ENCODE results near the gene ZC3H18. TPM values are rescaled to one million over a fixed set of nuclear protein-coding genes. Genes with fewer than 3 reads are reported as not detected.

ZC3H18 gene
- total RNA-seq, 1 donor from 2014 or later, result 88.5 TPM

- Mint-ChIP-seq H3K36me3 (ENCODE audit: low read depth) (no peaks in the 10 kb centered on the region), H3K4me3 (no peak overlapping the region), H3K27ac (ENCODE audit: unreplicated experiment) (no peak overlapping the region), H3K27me3 (ENCODE audit: low read depth) (peaks cover 36% of the 10 kb centered on the region), H3K9me3 (no peaks in the 10 kb centered on the region), H3K4me1 (peaks cover 5% of the 10 kb centered on the region)
- DNase-seq (ENCODE audit: low read depth, low spot score), result no peak
- no peak for TF ChIP-seq CTCF (conservative IDR thresholded peaks at IDR 0.05)
Measured at GRCh38 chr16:88548985-88549384, 21.2 kb upstream of the ZC3H18 start.

- H3K36me3 Mint-ChIP-seq (ENCODE audit: low read depth), result no peaks in the 10 kb centered on the region
- H3K4me3 Mint-ChIP-seq, result no peak overlapping the region
- H3K27me3 Mint-ChIP-seq (ENCODE audit: low read depth), result peaks cover 34% of the 10 kb centered on the region
- H3K4me1 Mint-ChIP-seq, result peaks cover 5% of the 10 kb centered on the region
- TF ChIP-seq CTCF (conservative IDR thresholded peaks at IDR 0.05), result no peak
- no peaks in the 10 kb centered on the region for H3K9me3 Mint-ChIP-seq
- no peak for DNase-seq (ENCODE audit: low read depth, low spot score)
- no peak overlapping the region for H3K27ac Mint-ChIP-seq (ENCODE audit: unreplicated experiment)
Measured at GRCh38 chr16:88549671-88550245, 20.4 kb upstream of the ZC3H18 start.

DNA sequence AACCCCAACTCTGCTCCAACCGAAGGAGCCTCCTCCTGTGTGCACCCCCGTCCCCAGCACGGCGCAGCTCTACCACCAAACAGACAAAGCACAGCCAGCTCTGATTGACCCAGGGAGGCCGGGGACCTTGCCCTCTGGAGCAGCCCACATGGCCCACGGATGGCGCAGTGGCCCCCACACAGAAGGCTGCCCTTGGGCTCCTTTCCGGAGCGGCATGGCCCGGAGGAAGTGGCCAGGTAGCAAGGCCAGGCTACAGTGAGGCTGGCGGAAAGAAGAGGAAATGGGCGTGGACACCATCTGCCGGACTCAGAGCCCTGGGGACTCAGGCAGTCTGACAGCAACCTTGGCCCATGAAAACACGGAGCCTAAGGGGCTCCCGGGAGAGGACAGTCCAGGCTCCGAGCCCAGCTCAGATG, 19.9 kb upstream of the ZC3H18 start:
- Mint-ChIP-seq H3K4me3 (no peak overlapping the region), H3K27me3 (ENCODE audit: low read depth) (peaks cover 33% of the 10 kb centered on the region), H3K27ac (ENCODE audit: unreplicated experiment) (no peak overlapping the region), H3K4me1 (peaks cover 5% of the 10 kb centered on the region), H3K9me3 (no peaks in the 10 kb centered on the region), H3K36me3 (ENCODE audit: low read depth) (no peaks in the 10 kb centered on the region)
- no peak for DNase-seq (ENCODE audit: low read depth, low spot score)
- TF ChIP-seq CTCF (conservative IDR thresholded peaks at IDR 0.05), result no peak

DNA sequence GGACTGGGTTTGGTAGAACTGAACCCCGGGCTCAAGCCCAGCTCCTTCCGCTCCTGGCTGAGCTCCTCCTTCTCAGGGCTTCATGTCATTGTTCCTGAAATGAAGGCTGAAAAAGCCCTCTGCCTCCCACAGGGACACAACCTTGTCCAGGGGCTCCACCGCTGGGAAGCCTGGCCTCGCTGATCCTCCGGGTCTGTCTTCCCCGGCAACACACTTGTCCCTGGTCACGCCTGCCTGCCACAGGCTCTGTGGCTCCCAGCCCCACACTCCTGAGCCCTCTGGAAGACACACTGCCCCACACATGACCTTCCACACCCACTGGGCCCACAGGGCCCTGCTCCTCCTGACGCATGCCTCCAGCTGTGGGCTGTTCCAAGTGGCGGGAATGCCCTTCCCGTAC, 18.0 kb upstream of the ZC3H18 start:
- H3K27ac Mint-ChIP-seq (ENCODE audit: unreplicated experiment), result no peak overlapping the region
- peaks cover 18% of the 10 kb centered on the region for H3K27me3 Mint-ChIP-seq (ENCODE audit: low read depth)
- H3K36me3 Mint-ChIP-seq (ENCODE audit: low read depth), result no peaks in the 10 kb centered on the region
- peaks cover 6% of the 10 kb centered on the region for H3K4me1 Mint-ChIP-seq
- no peak overlapping the region for H3K4me3 Mint-ChIP-seq
- TF ChIP-seq CTCF (conservative IDR thresholded peaks at IDR 0.05), result no peak
- H3K9me3 Mint-ChIP-seq, result no peaks in the 10 kb centered on the region
- no peak for DNase-seq (ENCODE audit: low read depth, low spot score)

DNA sequence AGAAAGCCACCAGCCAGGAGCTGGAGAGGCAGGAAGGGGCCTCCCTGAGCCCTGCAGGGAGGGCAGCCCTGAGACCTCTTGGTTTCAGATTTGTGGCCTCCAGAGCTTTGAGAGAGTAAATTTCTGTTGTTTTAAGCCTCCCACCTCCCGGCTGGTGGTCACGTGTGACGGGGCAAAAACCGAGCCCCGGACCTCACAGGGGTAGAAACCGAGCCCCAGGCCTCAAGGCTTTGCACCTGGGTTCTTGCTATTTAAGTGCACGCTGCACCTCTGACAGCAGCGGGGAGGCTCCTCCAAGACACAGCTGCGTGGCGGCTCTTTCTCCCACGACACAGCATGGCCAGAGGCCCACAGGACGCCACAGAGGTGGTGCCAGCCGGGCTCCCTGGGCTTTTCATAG, 17.4 kb upstream of the ZC3H18 start:
- Mint-ChIP-seq H3K4me1 (peaks cover 9% of the 10 kb centered on the region), H3K9me3 (no peaks in the 10 kb centered on the region), H3K4me3 (no peak overlapping the region), H3K36me3 (ENCODE audit: low read depth) (no peaks in the 10 kb centered on the region), H3K27ac (ENCODE audit: unreplicated experiment) (no peak overlapping the region), H3K27me3 (ENCODE audit: low read depth) (peaks cover 16% of the 10 kb centered on the region)
- TF ChIP-seq CTCF (conservative IDR thresholded peaks at IDR 0.05), result no peak
- DNase-seq (ENCODE audit: low read depth, low spot score), result no peak

Measured in neural crest cell (in vitro differentiated cells).